Stimulated activated CD4-positive, alpha-beta T cell treated with anti-CD3 and anti-CD28 coated beads, Interleukin-4, amount 100 ng/mL, for 4 hours (primary cell): ENCODE measurements around the gene LANCL2.
"Not testable (repeated sequence)": the region's sequence is repeated elsewhere in the genome, so short reads cannot be mapped to it uniquely, and the experiment has no call there.

Experiments
- DNase-seq, 2 experiments: peaks; one replicate each; pipeline ENCODE4 v3.0.0-alpha.2; 2020

The LANCL2 gene

DNA sequence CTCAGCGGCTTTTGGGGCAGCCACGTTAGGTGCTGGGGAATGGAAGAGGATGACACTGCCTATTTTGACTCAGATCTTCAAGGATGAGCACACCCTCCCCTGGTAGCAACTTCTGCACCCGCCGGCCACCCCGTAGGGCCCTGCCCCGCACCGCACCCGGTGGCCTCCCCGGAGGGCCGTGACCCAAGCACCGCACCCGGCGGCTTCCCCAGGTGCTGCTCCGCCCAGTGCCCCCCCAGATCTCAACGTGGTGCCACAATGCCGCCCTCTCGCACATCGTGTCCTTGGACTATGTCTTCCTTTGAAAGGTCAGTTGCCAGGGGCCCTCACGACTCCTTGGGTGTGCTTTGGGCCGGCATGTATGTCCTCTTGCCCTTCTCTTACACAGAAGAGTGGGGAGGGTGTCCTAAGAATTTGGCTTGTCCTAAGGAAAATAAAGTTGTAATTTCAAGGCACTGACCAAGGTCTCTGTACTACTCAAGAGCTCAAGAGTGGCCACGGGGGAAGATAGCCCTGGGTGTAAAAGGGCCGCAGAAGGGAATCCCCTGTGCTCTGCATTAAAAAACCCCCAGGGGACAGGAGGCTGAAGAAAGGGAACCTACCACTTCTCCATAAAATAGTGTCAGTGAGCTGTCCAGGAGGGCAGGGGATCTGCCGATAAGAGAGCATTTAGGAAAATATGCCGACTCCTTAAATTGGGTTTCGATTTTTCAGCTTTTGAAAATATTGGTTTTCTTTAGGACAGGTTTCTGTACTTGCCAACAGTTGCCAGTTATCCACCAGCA, 1.6 kb upstream of the LANCL2 start:
- DNase-seq = no peak

DNA sequence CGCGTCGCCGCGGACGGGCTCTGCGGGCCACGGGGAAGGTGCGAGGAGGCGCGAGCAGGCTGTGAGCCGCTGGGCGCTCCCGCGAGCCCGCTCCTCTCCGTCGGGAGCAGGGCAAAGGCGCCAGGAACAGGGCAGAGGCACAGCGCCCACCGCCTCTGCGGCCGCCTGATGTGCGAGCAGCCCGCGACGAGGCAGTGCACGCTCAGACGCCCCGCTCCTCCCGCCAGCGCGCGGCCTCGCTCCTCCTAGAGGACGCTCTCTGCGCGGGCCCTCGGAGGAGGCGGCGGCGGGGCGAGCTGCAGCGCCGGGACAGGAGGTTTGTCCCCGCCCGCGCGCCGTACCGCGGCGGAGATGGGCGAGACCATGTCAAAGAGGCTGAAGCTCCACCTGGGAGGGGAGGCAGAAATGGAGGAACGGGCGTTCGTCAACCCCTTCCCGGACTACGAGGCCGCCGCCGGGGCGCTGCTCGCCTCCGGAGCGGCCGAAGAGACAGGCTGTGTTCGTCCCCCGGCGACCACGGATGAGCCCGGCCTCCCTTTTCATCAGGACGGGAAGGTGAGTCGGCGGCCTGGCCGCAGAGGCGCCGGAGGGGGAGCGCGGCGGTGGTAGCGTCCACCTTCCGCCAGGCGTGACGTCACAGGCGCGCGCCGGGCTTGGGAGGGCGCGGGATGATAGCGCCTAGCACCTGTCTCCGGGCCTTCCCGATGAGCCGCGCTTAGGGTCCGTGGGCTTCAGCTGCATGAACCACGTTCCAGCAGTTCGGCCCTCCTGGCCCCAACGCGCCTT, 731 bp downstream of the LANCL2 start:
- DNase-seq = peak; percentile 94

DNA sequence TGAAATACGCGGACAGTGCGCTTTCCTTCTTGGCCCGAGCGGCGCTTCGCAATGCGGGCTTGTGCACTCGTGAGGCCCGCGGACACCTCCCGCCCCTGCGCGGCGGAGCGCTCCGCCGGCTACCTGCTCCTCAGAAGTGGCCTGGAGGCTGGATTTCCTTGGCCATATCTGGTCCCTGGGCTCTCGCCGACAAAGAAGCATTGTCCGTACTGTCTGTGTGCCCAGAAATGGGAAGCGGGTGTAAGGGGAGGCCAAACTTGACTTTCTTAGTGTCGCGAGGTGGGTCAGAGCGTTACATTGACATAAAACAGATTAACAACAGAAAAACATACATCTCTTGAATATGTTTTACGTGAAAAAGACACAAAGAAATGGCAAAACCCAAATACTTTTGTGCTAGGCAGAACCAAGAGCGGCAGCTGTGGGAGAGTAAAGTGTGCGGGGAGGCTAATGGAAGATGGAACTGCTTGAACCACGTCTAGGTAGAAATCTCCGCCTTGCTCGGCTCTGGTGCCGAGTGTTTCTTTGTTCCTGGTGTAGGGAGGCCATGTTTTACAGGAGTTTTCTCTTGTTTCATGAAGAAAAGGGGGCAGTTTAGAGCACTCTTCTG, 1.4 kb downstream of the LANCL2 start:
- DNase-seq = peak in 1 of 2 experiments; percentile 15

DNA sequence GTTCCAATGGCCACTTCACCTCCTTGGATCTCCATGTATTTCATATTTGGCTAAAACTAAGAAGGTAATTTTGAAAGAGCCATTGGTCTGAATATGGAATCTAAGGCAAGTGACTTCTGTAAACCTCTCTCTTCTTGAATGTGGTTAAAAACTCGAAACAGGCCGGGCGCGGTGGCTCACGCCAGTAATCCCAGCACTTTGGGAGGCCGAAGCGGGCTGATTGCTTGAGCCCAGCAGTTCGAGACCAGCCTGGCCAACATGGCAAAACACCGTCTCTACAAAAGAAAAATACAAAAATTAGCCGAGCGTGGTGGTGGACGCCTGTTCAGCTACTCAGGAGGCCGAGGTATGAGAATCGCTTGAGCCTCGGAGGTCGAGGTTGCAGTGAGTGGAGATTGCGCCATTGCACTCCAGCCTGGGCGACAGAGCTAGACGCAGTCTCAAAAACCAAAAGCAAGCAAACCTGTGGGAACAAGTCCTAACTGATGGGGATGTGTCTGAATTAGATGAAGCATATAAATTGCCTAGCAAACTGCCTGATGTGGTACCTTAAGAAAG, 2.2 kb downstream of the LANCL2 start:
- no peak for DNase-seq

DNA sequence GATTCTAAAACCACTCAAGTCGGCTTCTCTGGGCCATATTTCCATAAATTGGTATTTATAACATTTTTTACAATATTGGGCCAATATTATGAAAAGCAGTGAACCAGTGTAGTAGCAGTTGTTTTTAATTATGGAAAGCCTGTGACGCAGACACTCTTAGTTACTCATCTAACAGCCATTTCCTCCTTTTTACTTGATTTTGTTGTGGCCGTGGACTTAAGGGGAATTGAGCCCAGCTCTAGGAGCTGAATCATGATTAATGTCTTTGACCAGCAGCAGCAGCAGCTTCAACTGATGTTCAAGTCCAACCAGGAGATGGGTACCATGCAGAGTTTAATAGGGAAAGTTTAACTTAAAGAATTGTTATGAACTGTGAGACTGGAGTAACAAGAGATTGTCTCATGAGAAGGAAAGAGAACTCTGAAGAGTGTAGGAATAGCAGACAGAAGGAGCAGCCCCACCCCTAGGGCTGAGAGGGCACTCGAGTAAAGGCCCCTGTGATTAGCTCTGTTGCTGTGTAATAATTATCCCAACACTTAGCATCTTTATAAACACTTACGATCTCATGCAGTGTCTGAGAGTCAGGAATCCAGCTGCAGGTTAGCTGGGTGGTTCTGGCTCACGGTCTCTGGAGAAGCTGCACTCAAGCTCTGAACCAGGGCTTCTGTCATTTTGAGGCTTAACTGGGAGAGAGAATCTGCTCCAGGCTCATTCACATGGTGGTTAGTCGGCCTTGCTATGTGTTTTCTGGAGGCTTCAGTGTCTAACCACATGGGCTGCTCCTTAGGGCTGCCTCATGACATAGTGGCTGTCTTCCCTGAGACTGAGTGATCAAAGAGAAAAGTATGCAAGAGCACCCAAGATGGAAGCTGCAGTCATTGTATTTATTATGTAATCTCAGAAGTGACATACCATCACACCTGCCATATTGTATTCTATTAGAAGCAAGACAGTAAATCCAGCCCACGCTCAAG, 4.6 kb downstream of the LANCL2 start:
- no peak for DNase-seq

DNA sequence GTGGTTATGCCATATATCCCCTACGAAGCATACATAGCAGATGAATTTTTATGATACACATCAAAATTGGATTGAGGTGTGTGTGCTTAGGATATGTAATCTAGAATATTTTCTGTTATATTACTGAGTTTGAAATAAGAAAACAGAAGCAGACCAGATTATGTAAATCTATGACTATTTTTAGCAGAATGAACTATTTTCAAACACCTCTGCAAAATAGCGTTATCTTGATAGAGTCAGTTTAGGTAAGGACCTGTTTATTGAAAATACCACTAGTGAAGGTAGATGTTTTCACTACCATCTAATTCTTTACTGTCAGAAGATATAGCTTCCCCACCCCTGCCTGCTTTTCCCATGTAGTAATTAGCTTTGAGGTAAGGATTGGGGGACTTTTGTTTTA, 9.1 kb downstream of the LANCL2 start:
- no peak for DNase-seq

DNA sequence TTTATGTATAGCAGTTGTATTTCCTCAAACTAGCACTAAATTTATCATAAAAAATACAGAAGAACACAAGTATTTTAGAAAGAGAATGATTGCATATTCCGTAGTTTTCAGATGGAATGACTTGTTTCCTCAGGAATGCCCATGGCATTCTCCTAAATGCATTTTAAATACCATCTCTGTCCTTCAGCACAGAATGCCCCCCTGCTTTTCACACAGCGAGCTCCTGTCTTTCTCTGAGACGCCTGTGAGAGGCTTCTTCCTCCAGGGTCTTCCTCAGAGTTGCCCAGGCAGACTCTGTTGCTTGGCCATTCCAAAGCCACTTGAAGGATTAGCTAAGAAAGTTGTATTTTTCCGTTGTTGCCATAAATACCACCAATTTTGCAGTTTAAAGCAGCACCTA, 10.1 kb downstream of the LANCL2 start:
- no peak for DNase-seq

DNA sequence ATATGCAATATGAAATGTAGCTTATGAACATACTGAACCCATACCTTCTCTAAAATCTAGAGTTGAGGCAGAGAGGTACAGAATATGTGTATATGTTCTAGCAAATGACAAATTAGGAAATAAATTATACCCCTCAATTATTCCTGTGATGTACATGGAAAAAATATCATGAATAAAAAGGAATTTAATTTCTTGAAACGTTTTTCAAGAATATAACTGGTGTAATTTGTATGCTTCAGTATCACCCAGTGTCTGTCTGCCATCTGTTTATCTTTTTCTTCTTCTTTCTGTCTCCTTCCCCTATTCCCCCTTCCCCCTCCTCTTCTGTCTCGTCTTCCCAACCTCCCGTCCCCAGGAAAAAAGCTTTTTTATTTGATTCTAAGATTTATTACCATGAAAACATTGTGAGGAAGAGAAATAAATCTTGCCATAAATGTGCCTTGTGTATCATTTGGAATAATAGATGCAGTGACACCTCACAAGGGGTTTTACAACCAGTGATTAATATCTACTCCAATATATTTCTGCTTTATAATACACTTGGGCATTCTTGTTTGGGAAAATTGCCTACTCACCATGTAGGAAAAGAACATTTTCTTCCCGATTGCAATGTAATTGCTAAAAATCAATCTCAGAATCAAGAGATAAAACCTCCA, 12.2 kb downstream of the LANCL2 start:
- DNase-seq = no peak

DNA sequence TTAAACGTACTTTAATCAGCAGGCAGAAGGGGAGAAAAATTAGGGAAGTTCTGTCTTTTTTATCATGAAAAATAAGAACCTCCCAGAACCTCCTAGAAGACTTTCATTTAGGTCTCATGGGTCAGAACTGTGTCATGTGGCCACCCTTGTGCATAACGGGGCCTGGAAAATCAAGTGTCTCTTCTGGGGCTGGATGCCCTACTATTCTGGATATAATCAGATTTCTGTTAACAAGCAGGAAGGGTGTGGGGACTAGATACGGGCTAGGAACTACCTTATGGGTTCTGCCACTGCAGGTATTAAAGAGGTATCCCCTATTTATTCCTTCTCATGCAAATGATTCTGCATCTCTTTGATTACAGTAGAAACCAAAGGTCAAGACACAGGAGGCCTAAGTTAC, 14.1 kb downstream of the LANCL2 start:
- DNase-seq = no peak

DNA sequence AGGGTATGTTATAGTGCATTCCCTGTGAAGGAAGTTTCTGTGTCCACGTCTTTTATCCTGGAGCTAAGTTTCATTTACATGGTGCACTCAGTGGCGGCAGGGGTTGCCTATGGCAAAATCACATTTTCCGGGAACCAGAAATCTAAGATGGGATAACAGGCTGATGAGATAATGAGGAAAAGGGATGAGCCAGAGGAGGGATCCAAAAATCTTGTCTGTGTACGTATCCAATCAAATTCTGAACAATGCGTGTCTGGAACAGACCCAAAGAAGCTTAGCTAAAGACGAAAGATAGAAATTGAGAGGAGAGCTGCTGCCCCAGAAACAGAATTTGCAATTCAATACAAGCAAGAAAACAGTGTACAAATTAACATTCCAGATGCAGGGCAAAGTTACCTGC, 16.1 kb downstream of the LANCL2 start:
- no peak for DNase-seq

DNA sequence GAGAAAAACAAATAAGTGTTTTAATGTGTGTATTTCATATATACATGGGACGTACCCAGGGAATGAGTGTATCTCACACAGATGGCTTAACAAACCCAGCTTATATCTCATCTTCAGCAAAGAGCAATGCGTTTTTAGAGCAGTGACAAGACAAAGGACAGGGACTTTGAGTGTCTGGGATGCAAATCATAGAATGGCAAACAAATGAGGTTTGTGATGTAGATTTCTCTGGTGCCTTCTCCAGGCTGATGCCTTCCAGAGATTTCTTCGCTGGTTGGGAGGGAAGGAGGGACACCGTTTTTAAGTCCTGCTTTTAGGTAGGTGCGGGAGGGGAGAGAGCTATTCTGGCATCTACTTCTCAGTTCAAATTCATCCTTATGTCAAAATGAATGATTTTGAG, 16.6 kb downstream of the LANCL2 start:
- no peak for DNase-seq

DNA sequence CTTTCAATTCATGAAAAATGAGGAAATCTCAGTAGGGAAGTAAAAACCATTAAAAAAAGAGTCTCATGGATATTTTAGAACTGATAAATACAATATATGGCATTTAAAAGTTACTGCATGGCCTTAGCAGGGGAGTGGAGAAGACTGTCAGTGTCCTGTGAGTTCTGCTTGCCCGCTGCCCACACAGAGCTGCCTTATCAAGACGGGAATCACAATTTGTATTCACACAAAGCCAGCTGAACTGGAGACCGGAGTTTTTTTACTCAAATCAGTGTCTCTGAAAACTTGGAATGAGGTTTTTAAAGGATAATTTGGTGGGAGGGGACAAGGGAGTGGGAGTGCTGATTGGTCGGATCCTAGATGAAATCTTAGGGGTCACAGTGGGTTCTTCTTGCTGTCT, 17.1 kb downstream of the LANCL2 start:
- DNase-seq = no peak

DNA sequence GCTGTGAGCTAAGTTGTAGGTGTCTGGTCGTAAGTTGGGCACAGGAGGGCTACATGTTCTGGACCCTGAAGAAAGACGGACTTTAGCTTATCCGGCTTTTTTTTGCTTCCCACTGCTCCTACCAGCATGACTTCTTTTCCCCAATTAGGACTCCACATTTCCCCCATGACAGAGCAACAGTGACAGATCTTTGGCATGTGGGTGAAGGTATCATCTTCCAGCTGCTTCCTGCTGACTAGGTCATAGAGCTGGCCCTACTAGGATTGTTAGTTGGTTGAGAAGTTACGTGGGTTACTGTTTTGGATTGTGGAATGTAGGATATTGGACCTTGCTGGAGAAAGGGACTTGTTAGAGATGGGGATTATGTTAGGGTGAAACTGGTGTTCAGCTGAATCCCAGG, 21.4 kb downstream of the LANCL2 start:
- DNase-seq = no peak

DNA sequence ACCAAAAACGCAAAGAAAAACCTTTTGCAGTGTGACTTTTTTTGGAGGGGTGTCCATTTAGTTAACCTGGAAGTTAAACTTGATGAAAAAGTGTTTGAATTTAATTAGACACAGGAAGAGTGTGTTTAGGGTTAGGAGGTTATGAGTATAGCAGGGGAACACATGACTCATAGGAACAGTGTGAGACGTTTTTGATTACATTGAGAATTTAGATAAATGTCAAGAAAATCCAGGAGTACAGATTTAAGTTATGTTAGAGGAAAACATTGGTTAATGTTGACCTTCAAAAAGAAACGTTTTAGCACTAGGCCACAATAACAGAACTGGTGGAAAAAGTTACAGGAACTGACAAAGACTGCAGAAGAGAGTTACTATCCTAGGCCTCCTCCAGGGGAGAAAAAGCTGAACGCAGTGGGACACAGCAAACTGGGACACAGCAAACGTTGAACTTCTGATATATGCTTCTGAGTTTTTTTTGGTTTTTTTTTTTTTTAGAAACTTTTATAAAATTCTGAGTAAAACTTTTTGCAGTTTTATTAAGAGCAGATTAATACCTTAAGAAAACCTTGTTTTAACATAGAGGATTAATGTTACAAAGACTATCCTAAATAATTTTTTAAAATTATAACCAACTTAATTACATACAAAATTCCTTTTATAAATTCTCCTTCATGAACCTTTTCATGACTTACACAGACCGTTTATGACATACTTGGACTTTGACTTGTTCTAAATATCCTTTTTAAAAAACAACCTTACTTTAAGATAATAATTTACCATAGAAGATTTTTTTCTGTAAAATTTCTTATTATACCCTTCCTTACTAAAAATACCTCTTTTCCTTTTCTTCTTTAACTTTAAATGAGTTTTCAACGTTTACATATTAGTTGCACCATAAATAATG, 22.2 kb downstream of the LANCL2 start:
- no peak for DNase-seq

DNA sequence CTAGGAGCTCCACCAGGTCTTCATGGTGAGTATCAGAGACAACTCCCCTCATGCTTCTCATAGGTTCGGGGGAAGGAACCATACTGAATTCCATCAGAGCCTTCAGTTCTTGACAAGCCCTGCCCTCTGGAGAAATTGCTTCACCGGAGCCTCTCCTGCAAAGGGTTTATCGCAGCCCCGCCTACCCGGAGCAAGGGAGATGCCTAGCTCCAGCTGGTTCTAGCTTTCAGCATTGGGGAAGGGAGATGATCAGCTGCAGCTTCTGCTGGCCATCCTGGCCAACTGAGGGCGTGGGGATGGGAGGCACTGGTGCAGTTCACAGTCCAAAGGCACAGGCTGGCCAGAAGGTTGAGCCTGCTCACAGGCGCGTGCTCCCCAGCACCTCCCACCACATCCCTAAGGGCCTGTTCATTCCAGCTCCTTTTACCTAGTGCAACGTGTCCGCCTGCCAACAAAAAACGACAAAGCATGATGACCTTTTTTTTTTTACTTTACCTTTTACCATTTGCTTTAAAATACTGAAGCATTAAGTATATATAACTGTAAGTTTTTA, 31.2 kb downstream of the LANCL2 start:
- DNase-seq = no peak

DNA sequence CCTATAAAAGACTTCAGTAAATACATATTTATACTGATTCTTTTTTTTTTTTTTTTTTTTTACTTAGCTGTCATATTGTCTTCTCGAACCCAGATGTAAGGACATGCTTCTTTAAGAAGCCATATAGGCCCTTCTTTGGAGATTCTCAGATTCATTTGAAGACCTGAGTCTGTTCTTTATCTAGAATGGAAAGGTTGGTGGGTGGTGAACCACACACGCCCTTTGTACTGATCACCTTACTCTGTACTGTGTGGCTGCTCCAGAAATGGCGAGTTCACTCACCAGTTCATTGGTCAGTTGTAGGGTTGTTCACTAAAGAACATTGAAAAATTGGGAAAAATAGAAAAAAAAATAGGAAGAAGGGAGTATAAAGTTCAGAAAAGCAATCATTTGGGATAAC, 32.5 kb downstream of the LANCL2 start:
- no peak for DNase-seq

DNA sequence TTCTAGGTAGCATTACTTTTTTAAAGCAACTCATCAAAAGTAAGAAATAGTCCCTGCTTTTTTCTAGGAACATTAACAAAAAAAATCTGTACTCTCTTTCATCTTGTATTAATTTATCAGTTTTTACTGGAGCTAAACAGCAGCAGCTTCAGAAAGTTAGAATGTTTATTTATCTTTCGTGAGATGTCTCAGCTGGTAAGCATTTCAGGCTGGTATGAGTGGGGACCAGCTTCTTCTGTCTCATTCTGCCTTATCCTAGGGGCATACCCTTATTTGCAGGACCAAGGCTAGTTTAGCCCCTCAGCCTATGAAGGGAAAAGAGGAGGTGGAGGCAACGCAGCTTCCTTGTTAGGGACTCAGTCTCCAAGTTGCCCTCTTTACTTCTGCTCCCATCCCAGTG, 35.1 kb downstream of the LANCL2 start:
- DNase-seq = no peak

DNA sequence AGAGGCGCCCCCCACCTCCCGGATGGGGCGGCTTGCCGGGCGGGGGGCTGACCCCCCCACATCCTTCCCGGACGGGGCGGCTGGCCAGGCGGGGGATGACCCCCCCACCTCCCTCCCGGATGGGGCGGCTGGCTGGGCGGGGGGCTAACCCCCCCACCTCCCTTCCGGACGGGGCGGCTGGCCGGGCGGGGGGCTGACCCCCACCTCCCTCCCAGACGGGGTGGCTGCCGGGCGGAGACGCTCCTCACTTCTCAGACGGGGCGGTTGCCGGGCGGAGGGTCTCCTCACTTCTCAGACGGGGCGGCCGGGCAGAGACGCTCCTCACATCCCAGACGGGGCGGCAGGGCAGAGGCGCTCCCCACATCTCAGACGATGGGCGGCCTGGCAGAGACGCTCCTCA, 37.4 kb downstream of the LANCL2 start:
- DNase-seq = not testable (repeated sequence)

DNA sequence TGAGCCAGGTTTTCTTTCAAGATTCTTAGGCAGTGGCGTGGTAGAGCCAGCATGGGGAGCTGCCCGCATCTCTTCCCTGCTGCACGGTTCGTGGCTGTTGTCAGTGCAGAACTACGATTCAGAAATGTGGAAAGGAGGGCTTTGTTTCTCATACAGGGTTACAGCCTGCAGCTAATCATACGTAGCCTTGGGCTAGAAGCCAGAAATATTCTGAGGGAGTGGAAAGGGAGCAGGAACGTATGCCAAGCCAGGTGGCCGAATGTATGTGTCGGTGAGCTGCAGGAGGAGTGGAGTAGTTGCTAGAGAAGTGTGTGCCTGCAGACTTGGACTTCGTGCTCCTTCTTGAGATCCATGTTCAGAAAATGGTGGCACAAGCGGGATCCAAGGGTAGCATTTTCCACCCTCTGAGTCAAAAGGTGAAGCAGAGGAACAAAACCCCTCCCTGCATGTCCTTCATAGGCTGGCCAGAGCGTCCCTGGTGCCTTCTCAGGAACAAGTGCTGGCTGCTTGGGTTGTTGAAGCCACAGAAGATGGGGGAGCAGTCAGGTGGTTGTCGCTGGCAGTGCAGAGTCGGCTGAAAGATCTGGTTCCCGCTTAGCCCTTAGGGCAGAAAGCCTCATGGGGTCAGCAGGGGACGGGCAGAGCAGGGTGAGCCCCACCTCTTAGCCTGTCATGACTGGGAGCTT, 40.9 kb downstream of the LANCL2 start:
- no peak for DNase-seq
